Kasumi-1 (cell line): ENCODE results near the gene CD300A.
A peak's percentile ranks its signal among the peaks of the same experiment; 100 is the strongest.
"Not testable (repeated sequence)": the region's sequence is repeated elsewhere in the genome, so short reads cannot be mapped to it uniquely, and the experiment has no call there.

Experiments used
- DNase-seq, 2 experiments: peaks; one replicate each; lab custom pipeline; 2025; lab: John Stamatoyannopoulos, UW

Gene CD300A

GRCh38 chr17:74518413-74518981 is 52.1 kb downstream of the CD300A start:
- DNase-seq = not testable (repeated sequence)

GRCh38 chr17:74520016-74520434 is 53.6 kb downstream of the CD300A start:
- DNase-seq = peak; percentile 97 to 98

- DNase-seq = peak; percentile 66 to 69
Observed at GRCh38 chr17:74520790-74521480, 54.5 kb downstream of the CD300A start.

- DNase-seq = peak; percentile 65 to 75
Observed at GRCh38 chr17:74521701-74522201, 55.3 kb downstream of the CD300A start.

GRCh38 chr17:74522381-74523105 is 56.1 kb downstream of the CD300A start:
- no peak for DNase-seq

GRCh38 chr17:74523308-74523707 is 56.9 kb downstream of the CD300A start:
- DNase-seq = no peak

GRCh38 chr17:74524653-74525464 is 58.4 kb downstream of the CD300A start:
- no peak for DNase-seq

GRCh38 chr17:74525465-74525725 is 59.0 kb downstream of the CD300A start:
- no peak for DNase-seq

GRCh38 chr17:74525781-74526288 is 59.4 kb downstream of the CD300A start:
- no peak for DNase-seq

- DNase-seq = no peak
Observed at GRCh38 chr17:74526681-74527080, 60.2 kb downstream of the CD300A start.

GRCh38 chr17:74527081-74527480 is 60.6 kb downstream of the CD300A start:
- no peak for DNase-seq

GRCh38 chr17:74527756-74528155 is 61.3 kb downstream of the CD300A start:
- DNase-seq = no peak

GRCh38 chr17:74528491-74529199 is 62.2 kb downstream of the CD300A start:
- DNase-seq = peak; percentile 55 to 63

GRCh38 chr17:74529243-74529642 is 62.8 kb downstream of the CD300A start:
- no peak for DNase-seq

GRCh38 chr17:74530831-74531150 is 64.4 kb downstream of the CD300A start:
- no peak for DNase-seq

- peak in 1 of 2 experiments; percentile 8 for DNase-seq
Observed at GRCh38 chr17:74531231-74531761, 64.9 kb downstream of the CD300A start, which contains the start of gene CD300LB. Gene CD300LB, minus strand, starts transcription at chr17:74531475. Its CDS starts 125 bp downstream, at chr17:74531350.

GRCh38 chr17:74532115-74532514 is 65.7 kb downstream of the CD300A start:
- peak; percentile 100 for DNase-seq
